Bronchial epithelial cell (primary cell): ENCODE measurements around the gene MGME1. TPM values are rescaled to one million over a fixed set of nuclear protein-coding genes. Genes with fewer than 3 reads are reported as not detected.

Source experiments
- DNase-seq: peaks from one replicate; pipeline ENCODE4 v3.0.0-alpha.2; 2010; ENCODE audit warnings: low read depth
- FAIRE-seq: peaks from 2 replicates; lab custom pipeline; 2011; peaks lifted over from hg19 to GRCh38; lab: Jason Lieb, UNC
- H3K27me3 ChIP-seq: 2 replicates; pipeline ENCODE4 v1.5.1; 2011; ENCODE audit warnings: low read length; ENCODE audit not compliant: control insufficient read depth, insufficient read depth
- H3K36me3 ChIP-seq: 2 replicates; pipeline ENCODE4 v1.5.1; 2011; ENCODE audit warnings: low read length; ENCODE audit not compliant: control insufficient read depth, insufficient read depth
- H3K4me3 ChIP-seq: 2 replicates; pipeline ENCODE4 v1.5.1; 2011; ENCODE audit warnings: mild to moderate bottlenecking, low read depth, low read length, control low read depth
- CTCF ChIP-seq: IDR thresholded peaks from 2 replicates; pipeline ENCODE4 v1.5.1; 2011; ENCODE audit warnings: mild to moderate bottlenecking, moderate library complexity, low read length, control low read depth, inconsistent platforms; ENCODE audit not compliant: insufficient read depth, severe bottlenecking
- total RNA-seq: library from RNA; depleted of rRNA; stranded (reverse); fragments of >200 nt; gene quantifications from 2 replicates; pipeline ENCODE4 v1.2.1, GENCODE V29; 2014

Gene MGME1
- total RNA-seq, 1 donor from 2014 or later = 10.3 TPM

- peaks cover 6% of the 10 kb centered on the region for H3K27me3 ChIP-seq
- DNase-seq (no peak), FAIRE-seq (no peak)
- TF ChIP-seq CTCF = no peak
- no peaks in the 10 kb centered on the region for H3K36me3 ChIP-seq
- no peak overlapping the region for H3K4me3 ChIP-seq
Observed at GRCh38 chr20:17928211-17928611, 40.6 kb upstream of the MGME1 start.

- H3K4me3 ChIP-seq = no peak overlapping the region
- H3K36me3 ChIP-seq = no peaks in the 10 kb centered on the region
- H3K27me3 ChIP-seq = peaks cover 4% of the 10 kb centered on the region
- no peak for DNase-seq
- no peak for TF ChIP-seq CTCF
- FAIRE-seq = no peak
Observed at GRCh38 chr20:17928633-17929311, 40.0 kb upstream of the MGME1 start.

GRCh38 chr20:17931513-17931912 is 37.3 kb upstream of the MGME1 start:
- H3K36me3 ChIP-seq = no peaks in the 10 kb centered on the region
- DNase-seq (no peak), FAIRE-seq (no peak)
- H3K27me3 ChIP-seq = peaks cover 1% of the 10 kb centered on the region
- TF ChIP-seq CTCF = no peak
- H3K4me3 ChIP-seq = no peak overlapping the region

- no peak for FAIRE-seq
- TF ChIP-seq CTCF = no peak
Observed at GRCh38 chr20:17932396-17932795, 36.4 kb upstream of the MGME1 start.

GRCh38 chr20:17933121-17933520 is 35.7 kb upstream of the MGME1 start:
- Histone ChIP-seq H3K4me3 (no peak overlapping the region), H3K27me3 (peaks cover 1% of the 10 kb centered on the region), H3K36me3 (no peaks in the 10 kb centered on the region)
- no peak for TF ChIP-seq CTCF
- no peak for DNase-seq
- FAIRE-seq = no peak

More at GRCh38 chr20:17932396-17932795, 36.4 kb upstream of the MGME1 start:
- H3K27me3 ChIP-seq = peaks cover 1% of the 10 kb centered on the region
- H3K36me3 ChIP-seq = no peaks in the 10 kb centered on the region
- H3K4me3 ChIP-seq = no peak overlapping the region
- DNase-seq = no peak

- FAIRE-seq (no peak), DNase-seq (no peak)
- TF ChIP-seq CTCF = no peak
- Histone ChIP-seq H3K4me3 (no peak overlapping the region), H3K36me3 (no peaks in the 10 kb centered on the region), H3K27me3 (peaks cover 1% of the 10 kb centered on the region)
Observed at GRCh38 chr20:17933711-17934110, 35.1 kb upstream of the MGME1 start.
